Calu3 (cell line): ENCODE results near the gene DLGAP1. TPM values are rescaled to one million over a fixed set of nuclear protein-coding genes. Genes with fewer than 3 reads are reported as not detected.
A peak's percentile ranks its signal among the peaks of the same experiment; 100 is the strongest.

Experiments used
- BruUV-seq: library from RNA; stranded (reverse); fragments of 400-500 nt; replicated peaks from 2 replicates; lab custom pipeline; 2021; lab: Mats Ljungman, UMichigan
- CTCF ChIA-PET: fragments of 300-600 bp; sonication (Branson Sonifier 250); formaldehyde crosslinking; loops from one replicate; lab custom pipeline; 2022; ENCODE audit warnings: antibody characterized with exemption; lab: Charles Lee
- DNase-seq: peaks from one replicate; pipeline ENCODE4 v3.0.0; 2022
- H3K27ac Mint-ChIP-seq: one replicate; pipeline ENCODE4 v1.8.0; 2022; ENCODE audit warnings: mixed read lengths; ENCODE audit not compliant: unreplicated experiment
- H3K27me3 Mint-ChIP-seq: one replicate; pipeline ENCODE4 v1.8.0; 2022; ENCODE audit warnings: mixed read lengths; ENCODE audit not compliant: unreplicated experiment
- H3K36me3 Mint-ChIP-seq: one replicate; pipeline ENCODE4 v1.8.0; 2022; ENCODE audit warnings: mild to moderate bottlenecking, moderate library complexity, mixed read lengths; ENCODE audit not compliant: insufficient read depth, unreplicated experiment
- H3K4me1 Mint-ChIP-seq: one replicate; pipeline ENCODE4 v1.8.0; 2022; ENCODE audit warnings: mild to moderate bottlenecking, low read depth, mixed read lengths; ENCODE audit not compliant: unreplicated experiment
- H3K4me3 Mint-ChIP-seq: one replicate; pipeline ENCODE4 v1.8.0; 2022; ENCODE audit warnings: mild to moderate bottlenecking, low read depth, moderate library complexity, mixed read lengths; ENCODE audit not compliant: unreplicated experiment
- H3K9me3 Mint-ChIP-seq: one replicate; pipeline ENCODE4 v1.8.0; 2022; ENCODE audit warnings: low read depth, mixed read lengths; ENCODE audit not compliant: unreplicated experiment
- CTCF ChIP-seq: fragments of 200-600 bp; IDR thresholded peaks from one replicate; pipeline ENCODE4 v1.8.0; 2022; ENCODE audit warnings: antibody characterized with exemption; ENCODE audit not compliant: unreplicated experiment
- intact Hi-C: fragments of 100-400 bp; cut with micrococcal nuclease; formaldehyde crosslinking; loops from one replicate; pipeline ENCODE4 v1.10.0; 2022; ENCODE audit not compliant: unreplicated experiment
- total RNA-seq: library from RNA; stranded (reverse); gene quantifications from 2 replicates; pipeline ENCODE4 v1.2.3, GENCODE V29; 2022

Gene DLGAP1
- total RNA-seq, 1 experiment from 2014 or later = 9.0 TPM

GRCh38 chr18:3665780-3666525, 789.2 kb downstream of the DLGAP1 start:
- Mint-ChIP-seq H3K9me3 (peaks cover 2% of the 10 kb centered on the region), H3K27me3 (no peaks in the 10 kb centered on the region), H3K36me3 (peaks cover 22% of the 10 kb centered on the region), H3K27ac (peak overlapping the region; percentile 83), H3K4me3 (peak overlapping the region; percentile 55), H3K4me1 (peaks cover 40% of the 10 kb centered on the region)
- peak; percentile 93 for TF ChIP-seq CTCF
- TSS peak; percentile 91 for BruUV-seq
- intact Hi-C loops = loop anchor here (1.0 to 2.0 kb wide), 5 partner anchors 41 to 385 kb away; no protein-coding TSS in a partner anchor
- DNase-seq = peak; percentile 88
- CTCF ChIA-PET = interaction anchor here (0.5 to 3.7 kb wide), 24 partner anchors 10 to 383 kb away, joined by 3 to 52 read pairs (median 6); no protein-coding TSS in a partner anchor

- peak overlapping the region; percentile 55 for H3K4me3 Mint-ChIP-seq
- CTCF ChIA-PET = interaction anchor here (0.5 to 3.7 kb wide), 17 partner anchors 9 to 383 kb away, joined by 3 to 52 read pairs (median 6); no protein-coding TSS in a partner anchor
Observed at GRCh38 chr18:3665204-3665603, 789.9 kb downstream of the DLGAP1 start.

GRCh38 chr18:3664563-3665178, 790.4 kb downstream of the DLGAP1 start:
- intact Hi-C loops = loop anchor here (1.0 to 2.0 kb wide), 2 partner anchors 40 to 69 kb away; no protein-coding TSS in a partner anchor
- CTCF ChIA-PET = interaction anchor here (0.6 to 3.7 kb wide), 14 partner anchors 9 to 423 kb away, joined by 3 to 52 read pairs (median 10); no protein-coding TSS in a partner anchor
- Mint-ChIP-seq H3K27ac (peak overlapping the region; percentile 83), H3K4me3 (no peak overlapping the region), H3K9me3 (peaks cover 2% of the 10 kb centered on the region), H3K4me1 (peaks cover 40% of the 10 kb centered on the region), H3K27me3 (no peaks in the 10 kb centered on the region), H3K36me3 (peaks cover 22% of the 10 kb centered on the region)
- BruUV-seq = no TSS peak
- TF ChIP-seq CTCF = no peak
- DNase-seq = peak; percentile 48

More at GRCh38 chr18:3665204-3665603, 789.9 kb downstream of the DLGAP1 start:
- Mint-ChIP-seq H3K27ac (peak overlapping the region; percentile 83), H3K36me3 (peaks cover 22% of the 10 kb centered on the region), H3K27me3 (no peaks in the 10 kb centered on the region), H3K4me1 (peaks cover 40% of the 10 kb centered on the region), H3K9me3 (peaks cover 2% of the 10 kb centered on the region)
- TF ChIP-seq CTCF = no peak
- no TSS peak for BruUV-seq
- DNase-seq = no peak
- intact Hi-C loops = loop anchor here (1.0 to 2.0 kb wide), 2 partner anchors 40 to 70 kb away; no protein-coding TSS in a partner anchor

- H3K4me3 Mint-ChIP-seq = no peak overlapping the region
- peaks cover 1% of the 10 kb centered on the region for H3K9me3 Mint-ChIP-seq
- H3K4me1 Mint-ChIP-seq = peaks cover 43% of the 10 kb centered on the region
- H3K27ac Mint-ChIP-seq = peak overlapping the region; percentile 83
- TF ChIP-seq CTCF = no peak
- no TSS peak for BruUV-seq
- no peaks in the 10 kb centered on the region for H3K27me3 Mint-ChIP-seq
- CTCF ChIA-PET = interaction anchor here (0.7 to 3.7 kb wide), 10 partner anchors 8 to 423 kb away, joined by 3 to 52 read pairs (median 20); no protein-coding TSS in a partner anchor
- no peak for DNase-seq
- intact Hi-C loops = loop anchor here (2.0 kb wide), 1 partner anchor 39 kb away; no protein-coding TSS in a partner anchor
- peaks cover 19% of the 10 kb centered on the region for H3K36me3 Mint-ChIP-seq
Observed at GRCh38 chr18:3663870-3664512, 791.1 kb downstream of the DLGAP1 start.
